Measurements from ENCODE around the gene GBX1.

GRCh38 chr7:151110941-151111645 lies 56.4 kb downstream of the GBX1 start:
- TF ChIP-seq CTCF (optimal IDR thresholded peaks at IDR 0.05 in 1 of 3, IDR thresholded peaks at IDR 0.05 in 1 of 3, conservative IDR thresholded peaks at IDR 0.05 in 1 of 3; ENCODE audit: extremely low read depth in 1 of 3, insufficient read depth in 2 of 3, low read length in 3 of 3), result peak in 2 of 3 experiments; percentile 85 to 92
- no peak for TF ChIP-seq EZH2 (IDR thresholded peaks at IDR 0.05; ENCODE audit: low read length)
